ENCODE measurements around the gene CDH8. TPM values are rescaled to one million over a fixed set of nuclear protein-coding genes. Genes with fewer than 3 reads are reported as not detected.
"Not testable (repeated sequence)": the region's sequence is repeated elsewhere in the genome, so short reads cannot be mapped to it uniquely, and the experiment has no call there.

CDH8 gene
- total RNA-seq, 2 donors from 2014 or later = not detected

DNA sequence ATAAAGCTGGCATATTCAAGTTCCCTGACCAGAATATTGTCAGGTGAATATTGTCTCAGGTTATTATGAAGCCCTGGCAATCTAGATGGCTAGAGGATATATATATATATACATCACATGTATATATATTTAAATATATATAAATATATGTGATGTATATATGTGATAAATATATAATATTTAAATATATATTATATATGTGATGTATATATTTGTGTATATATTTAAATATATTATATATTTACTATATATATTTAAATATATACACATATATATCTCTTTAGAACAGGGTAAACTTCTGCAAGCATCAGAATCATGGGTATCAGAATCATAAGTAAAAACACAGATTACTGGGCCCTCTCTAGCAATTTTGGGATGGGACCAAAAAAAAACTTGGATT lies 112.6 kb downstream of the CDH8 start:
- no peak overlapping the region for H3K4me3 ChIP-seq
- intact Hi-C loops (cut with DNase I) = no loop called here
- H3K9me3 ChIP-seq = no peaks in the 10 kb centered on the region
- H3K36me3 ChIP-seq (replicated peaks in 1 of 2; ENCODE audit: insufficient read depth in 1 of 2, low read depth in 2 of 2) = no peaks in the 10 kb centered on the region
- no peak for TF ChIP-seq POLR2A (IDR thresholded peaks at IDR 0.05)
- TF ChIP-seq, protein P1, sequence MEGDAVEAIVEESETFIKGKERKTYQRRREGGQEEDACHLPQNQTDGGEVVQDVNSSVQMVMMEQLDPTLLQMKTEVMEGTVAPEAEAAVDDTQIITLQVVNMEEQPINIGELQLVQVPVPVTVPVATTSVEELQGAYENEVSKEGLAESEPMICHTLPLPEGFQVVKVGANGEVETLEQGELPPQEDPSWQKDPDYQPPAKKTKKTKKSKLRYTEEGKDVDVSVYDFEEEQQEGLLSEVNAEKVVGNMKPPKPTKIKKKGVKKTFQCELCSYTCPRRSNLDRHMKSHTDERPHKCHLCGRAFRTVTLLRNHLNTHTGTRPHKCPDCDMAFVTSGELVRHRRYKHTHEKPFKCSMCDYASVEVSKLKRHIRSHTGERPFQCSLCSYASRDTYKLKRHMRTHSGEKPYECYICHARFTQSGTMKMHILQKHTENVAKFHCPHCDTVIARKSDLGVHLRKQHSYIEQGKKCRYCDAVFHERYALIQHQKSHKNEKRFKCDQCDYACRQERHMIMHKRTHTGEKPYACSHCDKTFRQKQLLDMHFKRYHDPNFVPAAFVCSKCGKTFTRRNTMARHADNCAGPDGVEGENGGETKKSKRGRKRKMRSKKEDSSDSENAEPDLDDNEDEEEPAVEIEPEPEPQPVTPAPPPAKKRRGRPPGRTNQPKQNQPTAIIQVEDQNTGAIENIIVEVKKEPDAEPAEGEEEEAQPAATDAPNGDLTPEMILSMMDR (IDR thresholded peaks at IDR 0.05) = no peak
- ATAC-seq (no peak), DNase-seq (no peak)
- no peak overlapping the region for H3K27ac ChIP-seq
- no peaks in the 10 kb centered on the region for H3K27me3 ChIP-seq
- no peaks in the 10 kb centered on the region for H3K4me1 ChIP-seq

DNA sequence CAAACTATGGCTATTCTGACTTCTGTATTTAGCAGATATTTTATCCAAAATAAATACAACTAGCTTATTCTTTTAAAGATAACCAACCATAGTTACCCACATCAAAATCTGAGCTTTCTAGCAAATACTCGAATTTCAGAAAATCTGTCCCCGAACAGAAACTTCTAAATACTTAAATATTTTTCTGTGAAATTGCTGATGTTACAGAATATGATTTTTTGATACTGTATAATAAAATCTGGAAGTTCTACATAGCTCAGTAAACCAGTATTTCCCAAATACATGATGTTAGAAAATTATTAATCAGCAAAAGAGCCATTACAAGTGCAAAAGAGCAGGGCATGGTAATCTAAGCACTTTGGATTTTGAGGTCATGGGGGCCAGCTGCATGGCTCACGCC lies 114.9 kb downstream of the CDH8 start:
- Histone ChIP-seq H3K27me3 (no peaks in the 10 kb centered on the region), H3K4me3 (no peak overlapping the region), H3K36me3 (replicated peaks in 1 of 2; ENCODE audit: insufficient read depth in 1 of 2, low read depth in 2 of 2) (no peaks in the 10 kb centered on the region), H3K4me1 (no peaks in the 10 kb centered on the region), H3K27ac (no peak overlapping the region), H3K9me3 (no peaks in the 10 kb centered on the region)
- 47 to 58% methylated on average over 3 of the region's 3 CpGs for WGBS, 2 donors
- TF ChIP-seq POLR2A (IDR thresholded peaks at IDR 0.05) = no peak
- TF ChIP-seq, protein P1 (IDR thresholded peaks at IDR 0.05) = no peak
- DNase-seq = no peak
- intact Hi-C loops (cut with DNase I) = no loop called here
- no peak for ATAC-seq

DNA sequence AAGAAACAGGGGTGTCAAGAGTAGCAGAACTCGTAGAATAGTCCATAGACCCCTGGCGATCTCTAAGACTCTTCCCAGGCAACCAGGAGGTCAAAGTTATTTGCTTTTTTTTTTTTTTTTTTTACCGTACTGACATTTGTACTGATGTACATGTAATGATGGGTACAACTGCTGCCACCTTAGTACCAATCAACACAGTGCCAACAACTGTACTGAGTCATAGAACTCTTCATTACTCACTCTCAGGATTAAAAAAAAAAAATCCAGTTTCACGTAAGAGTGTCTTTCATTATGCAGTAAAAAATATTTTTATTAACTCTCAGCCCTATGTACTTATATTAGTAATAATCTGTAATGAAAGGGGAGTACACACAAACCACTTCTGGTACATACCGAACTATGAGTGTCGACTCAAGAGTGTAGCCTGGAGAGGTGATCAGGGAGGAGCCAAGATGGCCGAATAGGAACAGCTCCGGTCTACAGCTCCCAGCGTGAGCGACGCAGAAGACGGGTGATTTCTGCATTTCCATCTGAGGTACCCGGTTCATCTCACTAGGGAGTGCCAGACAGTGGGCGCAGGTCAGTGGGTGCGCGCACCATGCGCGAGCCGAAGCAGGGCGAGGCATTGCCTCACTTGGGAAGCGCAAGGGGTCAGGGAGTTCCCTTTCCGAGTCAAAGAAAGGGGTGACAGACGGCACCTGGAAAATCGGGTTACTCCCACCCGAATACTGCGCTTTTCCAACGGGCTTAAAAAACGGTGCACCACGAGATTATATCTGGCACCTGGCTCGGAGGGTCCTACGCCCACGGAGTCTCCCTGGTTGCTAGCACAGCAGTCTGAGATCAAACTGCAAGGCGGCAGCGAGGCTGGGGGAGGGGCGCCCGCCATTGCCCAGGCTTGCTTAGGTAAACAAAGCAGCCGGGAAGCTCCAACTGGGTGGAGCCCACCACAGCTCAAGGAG lies 118.1 kb downstream of the CDH8 start:
- H3K9me3 ChIP-seq; H3K27ac ChIP-seq; intact Hi-C loops (cut with DNase I); H3K27me3 ChIP-seq; ATAC-seq; DNase-seq; H3K36me3 ChIP-seq (replicated peaks in 1 of 2; ENCODE audit: insufficient read depth in 1 of 2, low read depth in 2 of 2); H3K4me3 ChIP-seq; H3K4me1 ChIP-seq: not testable (repeated sequence)
- 69 to 77% methylated on average over 16 to 34 of the region's 37 CpGs for WGBS, 2 donors

DNA sequence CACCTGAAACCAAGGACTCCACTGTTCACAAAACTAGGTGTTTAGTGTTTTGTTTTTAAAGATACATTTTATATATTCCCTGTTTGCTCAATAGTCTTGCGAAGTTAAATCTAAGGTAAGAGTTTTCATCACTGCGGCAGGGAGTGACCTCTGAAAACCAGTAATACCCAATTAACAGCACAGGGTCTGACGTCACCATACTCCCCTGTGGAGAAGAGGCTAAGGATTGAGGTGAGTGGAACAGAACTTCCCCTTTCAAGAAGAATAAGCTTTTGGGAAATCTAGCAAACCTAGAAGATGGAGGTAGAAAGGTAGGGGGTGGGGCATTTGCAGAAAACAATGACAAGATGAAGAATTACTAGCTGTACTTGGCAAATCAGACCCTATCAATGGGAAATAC lies 120.7 kb downstream of the CDH8 start:
- 64 to 78% methylated on average over 3 of the region's 3 CpGs for WGBS, 2 donors
- Histone ChIP-seq H3K4me1 (no peaks in the 10 kb centered on the region), H3K36me3 (replicated peaks in 1 of 2; ENCODE audit: insufficient read depth in 1 of 2, low read depth in 2 of 2) (no peaks in the 10 kb centered on the region), H3K27ac (no peak overlapping the region), H3K9me3 (no peaks in the 10 kb centered on the region), H3K27me3 (no peaks in the 10 kb centered on the region), H3K4me3 (no peak overlapping the region)
- intact Hi-C loops (cut with DNase I) = no loop called here
- TF ChIP-seq, protein P1 (IDR thresholded peaks at IDR 0.05) = no peak
- no peak for TF ChIP-seq POLR2A (IDR thresholded peaks at IDR 0.05)
- ATAC-seq (no peak), DNase-seq (no peak)

DNA sequence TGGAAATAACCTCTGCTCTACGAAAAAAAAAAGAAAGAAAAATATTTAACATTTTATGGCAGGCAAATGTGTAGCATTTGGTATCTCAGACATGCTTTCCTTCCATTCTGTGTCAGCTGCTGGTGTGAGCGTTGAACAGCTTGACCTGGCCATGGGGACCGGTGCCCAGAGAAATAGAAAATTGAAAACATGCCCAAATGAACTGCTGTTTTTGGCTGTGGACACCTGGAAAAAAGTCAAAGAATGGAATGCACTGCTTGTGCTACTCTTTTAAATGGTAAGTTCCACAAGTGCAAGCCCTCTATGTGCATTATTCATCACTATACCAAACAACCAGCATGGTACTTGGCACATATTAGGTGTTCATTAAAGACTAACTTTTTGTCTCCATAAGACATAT lies 127.2 kb downstream of the CDH8 start:
- DNase-seq = no peak
- Histone ChIP-seq H3K4me1 (no peaks in the 10 kb centered on the region), H3K4me3 (no peak overlapping the region), H3K9me3 (no peaks in the 10 kb centered on the region), H3K27me3 (no peaks in the 10 kb centered on the region), H3K36me3 (replicated peaks in 1 of 2; ENCODE audit: insufficient read depth in 1 of 2, low read depth in 2 of 2) (no peaks in the 10 kb centered on the region), H3K27ac (no peak overlapping the region)
- no peak for ATAC-seq
- WGBS, 2 donors = 43 to 51% methylated on average over 3 of the region's 3 CpGs
- intact Hi-C loops (cut with DNase I) = no loop called here
- TF ChIP-seq, protein P1 (IDR thresholded peaks at IDR 0.05) = no peak
- TF ChIP-seq POLR2A (IDR thresholded peaks at IDR 0.05) = no peak

Data from body of pancreas (tissue), 4 donors.